ENCODE data around the gene SYCP2L. TPM values are rescaled to one million over a fixed set of nuclear protein-coding genes. Genes with fewer than 3 reads are reported as not detected.
"Not testable (repeated sequence)": the region's sequence is repeated elsewhere in the genome, so short reads cannot be mapped to it uniquely, and the experiment has no call there.

SYCP2L gene
- total RNA-seq, 1 donor from 2014 or later = 0.26 TPM

DNA sequence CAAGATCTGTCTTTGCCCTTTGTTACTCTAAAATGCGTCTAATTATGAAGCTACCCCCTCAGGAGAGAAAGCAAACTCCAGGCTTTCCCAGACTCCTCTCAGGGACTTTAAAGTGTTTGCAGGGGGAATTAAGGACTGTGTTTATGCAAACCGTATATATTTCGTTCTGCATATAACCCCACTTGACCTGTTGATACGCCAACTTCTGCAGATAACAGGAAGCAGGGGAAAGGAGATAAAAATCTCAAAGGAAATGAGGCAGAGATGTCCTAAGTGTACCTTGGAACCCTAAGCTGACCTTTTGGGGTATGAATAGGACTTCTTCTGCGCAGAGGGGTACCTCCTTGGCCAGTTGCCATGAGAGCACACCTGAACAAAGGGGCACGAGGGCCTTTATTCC lies 8.1 kb downstream of the SYCP2L start:
- TF ChIP-seq, protein P1, sequence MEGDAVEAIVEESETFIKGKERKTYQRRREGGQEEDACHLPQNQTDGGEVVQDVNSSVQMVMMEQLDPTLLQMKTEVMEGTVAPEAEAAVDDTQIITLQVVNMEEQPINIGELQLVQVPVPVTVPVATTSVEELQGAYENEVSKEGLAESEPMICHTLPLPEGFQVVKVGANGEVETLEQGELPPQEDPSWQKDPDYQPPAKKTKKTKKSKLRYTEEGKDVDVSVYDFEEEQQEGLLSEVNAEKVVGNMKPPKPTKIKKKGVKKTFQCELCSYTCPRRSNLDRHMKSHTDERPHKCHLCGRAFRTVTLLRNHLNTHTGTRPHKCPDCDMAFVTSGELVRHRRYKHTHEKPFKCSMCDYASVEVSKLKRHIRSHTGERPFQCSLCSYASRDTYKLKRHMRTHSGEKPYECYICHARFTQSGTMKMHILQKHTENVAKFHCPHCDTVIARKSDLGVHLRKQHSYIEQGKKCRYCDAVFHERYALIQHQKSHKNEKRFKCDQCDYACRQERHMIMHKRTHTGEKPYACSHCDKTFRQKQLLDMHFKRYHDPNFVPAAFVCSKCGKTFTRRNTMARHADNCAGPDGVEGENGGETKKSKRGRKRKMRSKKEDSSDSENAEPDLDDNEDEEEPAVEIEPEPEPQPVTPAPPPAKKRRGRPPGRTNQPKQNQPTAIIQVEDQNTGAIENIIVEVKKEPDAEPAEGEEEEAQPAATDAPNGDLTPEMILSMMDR (IDR thresholded peaks at IDR 0.05; ENCODE audit: insufficient read depth, low read length, severe bottlenecking) = no peak
- FAIRE-seq (no peak), DNase-seq (ENCODE audit: low read depth) (no peak)
- Histone ChIP-seq H3K36me3 (ENCODE audit: control insufficient read depth, insufficient read depth, low read length) (no peaks in the 10 kb centered on the region), H3K27me3 (ENCODE audit: control insufficient read depth, insufficient read depth, low read length) (no peaks in the 10 kb centered on the region), H3K4me3 (ENCODE audit: low read depth, low read length) (no peak overlapping the region)

DNA sequence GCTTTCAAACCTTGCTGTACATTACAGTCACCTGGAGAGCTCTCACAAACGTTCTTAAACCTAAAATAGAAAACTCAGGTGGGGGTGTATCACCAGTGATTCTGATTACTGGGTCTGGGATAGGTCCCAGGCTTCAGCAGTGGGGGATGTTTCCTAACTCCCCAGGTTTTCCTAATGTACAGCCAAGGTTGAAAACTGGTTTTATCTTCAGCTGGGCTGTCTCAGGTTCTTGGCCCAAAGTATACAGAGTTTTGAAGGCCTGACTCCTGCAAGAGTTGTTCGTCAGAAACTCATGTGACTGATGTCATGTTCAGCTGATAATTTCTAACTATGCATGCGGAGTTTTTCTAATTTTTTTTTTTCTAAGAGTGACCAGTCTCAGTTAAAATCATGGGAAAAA lies 9.8 kb downstream of the SYCP2L start:
- Histone ChIP-seq H3K27me3 (ENCODE audit: control insufficient read depth, insufficient read depth, low read length) (no peaks in the 10 kb centered on the region), H3K4me3 (ENCODE audit: low read depth, low read length) (no peak overlapping the region), H3K36me3 (ENCODE audit: control insufficient read depth, insufficient read depth, low read length) (no peaks in the 10 kb centered on the region)
- TF ChIP-seq, protein P1 (IDR thresholded peaks at IDR 0.05; ENCODE audit: insufficient read depth, low read length, severe bottlenecking) = no peak
- FAIRE-seq (no peak), DNase-seq (ENCODE audit: low read depth) (no peak)

DNA sequence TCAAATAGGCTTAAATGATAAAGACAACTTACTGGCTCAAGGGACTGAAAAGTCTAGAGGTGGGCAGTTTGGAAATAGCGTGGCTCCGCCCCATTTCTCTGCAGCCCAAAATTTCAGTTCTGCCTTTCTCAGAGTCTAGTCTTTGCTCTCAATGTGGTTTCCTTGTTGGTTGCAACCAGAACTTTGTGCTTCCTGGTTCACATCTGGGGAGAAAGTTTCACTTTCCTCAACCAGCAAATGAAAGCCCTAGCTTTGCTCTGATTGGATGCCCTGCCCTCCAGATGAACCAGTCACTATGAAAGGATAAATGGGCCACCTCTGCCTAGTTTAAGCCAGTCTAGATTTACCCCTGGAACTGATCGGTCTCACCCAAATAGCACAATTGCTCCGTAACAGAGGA lies 14.9 kb downstream of the SYCP2L start:
- FAIRE-seq = no peak
- DNase-seq (ENCODE audit: low read depth) = no peak
- no peaks in the 10 kb centered on the region for H3K27me3 ChIP-seq (ENCODE audit: control insufficient read depth, insufficient read depth, low read length)
- TF ChIP-seq, protein P1 (IDR thresholded peaks at IDR 0.05; ENCODE audit: insufficient read depth, low read length, severe bottlenecking) = no peak
- H3K36me3 ChIP-seq (ENCODE audit: control insufficient read depth, insufficient read depth, low read length) = no peaks in the 10 kb centered on the region
- H3K4me3 ChIP-seq (ENCODE audit: low read depth, low read length) = no peak overlapping the region

DNA sequence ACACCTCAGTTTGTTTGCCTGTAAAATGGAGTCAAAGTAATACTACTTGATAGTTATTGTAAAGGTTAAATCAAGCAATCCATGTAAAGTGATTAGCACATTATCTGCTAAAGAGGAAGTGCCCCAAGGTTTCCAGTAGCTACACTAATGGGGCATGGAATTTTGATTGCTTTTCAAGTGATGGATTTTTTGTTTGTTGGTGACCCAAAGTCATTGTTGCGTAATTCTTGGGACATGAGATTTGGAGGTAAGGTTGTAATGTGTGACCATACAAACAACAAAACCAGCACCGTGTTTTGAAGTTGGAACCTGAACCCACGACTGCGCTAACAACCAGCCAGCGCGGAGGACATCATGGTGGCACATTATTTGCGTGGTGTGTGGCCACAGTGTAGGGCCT lies 17.2 kb downstream of the SYCP2L start:
- FAIRE-seq (peak; percentile 55), DNase-seq (ENCODE audit: low read depth) (no peak)
- TF ChIP-seq, protein P1 (IDR thresholded peaks at IDR 0.05; ENCODE audit: insufficient read depth, low read length, severe bottlenecking) = no peak
- H3K27me3 ChIP-seq (ENCODE audit: control insufficient read depth, insufficient read depth, low read length) = no peaks in the 10 kb centered on the region
- H3K36me3 ChIP-seq (ENCODE audit: control insufficient read depth, insufficient read depth, low read length) = no peaks in the 10 kb centered on the region
- H3K4me3 ChIP-seq (ENCODE audit: low read depth, low read length) = no peak overlapping the region

DNA sequence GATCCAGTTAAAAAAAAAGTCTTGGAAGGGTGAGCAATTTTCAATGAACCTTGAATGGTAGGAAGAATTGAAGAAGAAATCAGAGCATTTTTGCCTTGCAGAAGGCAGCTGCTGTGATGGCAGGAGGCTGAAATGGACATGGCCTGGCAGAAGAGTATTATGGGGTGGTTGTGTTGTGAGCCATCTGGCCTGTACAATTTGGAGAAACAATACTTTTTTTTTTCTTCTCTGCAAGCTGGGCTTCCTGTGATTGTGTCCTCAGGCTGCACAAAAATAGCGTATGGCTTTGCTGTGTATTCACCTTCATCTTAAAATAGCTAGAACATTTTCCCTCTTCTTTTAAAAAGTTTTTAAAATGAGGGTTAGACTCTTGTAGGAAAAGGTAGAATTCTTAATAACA lies 21.4 kb downstream of the SYCP2L start:
- H3K4me3 ChIP-seq (ENCODE audit: low read depth, low read length) = no peak overlapping the region
- FAIRE-seq = no peak
- no peak for DNase-seq (ENCODE audit: low read depth)

DNA sequence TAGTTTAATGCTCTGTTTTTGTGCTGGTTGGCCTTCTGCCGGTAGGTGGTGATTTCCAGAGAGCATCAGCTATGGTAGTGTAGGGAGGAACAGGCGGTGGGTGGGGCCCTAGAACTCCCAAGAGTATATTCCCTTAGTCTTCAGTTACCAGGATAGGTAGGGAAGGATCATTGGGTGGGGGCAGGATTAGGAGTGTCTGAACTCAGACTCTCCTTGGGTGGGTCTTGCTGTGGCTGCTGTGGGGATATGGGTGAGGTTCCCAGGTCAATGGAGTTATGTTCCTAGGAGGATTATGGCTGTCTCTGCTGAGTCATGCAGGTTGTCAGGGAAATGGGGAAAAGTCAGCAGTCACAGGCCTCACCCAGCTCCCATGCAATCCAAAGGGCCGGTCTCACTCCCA lies 32.7 kb downstream of the SYCP2L start:
- H3K36me3 ChIP-seq (ENCODE audit: control insufficient read depth, insufficient read depth, low read length); FAIRE-seq; H3K27me3 ChIP-seq (ENCODE audit: control insufficient read depth, insufficient read depth, low read length); H3K4me3 ChIP-seq (ENCODE audit: low read depth, low read length); DNase-seq (ENCODE audit: low read depth): not testable (repeated sequence)

More for the DNA sequence above, 21.4 kb downstream of the SYCP2L start:
- Histone ChIP-seq H3K36me3 (ENCODE audit: control insufficient read depth, insufficient read depth, low read length) (no peaks in the 10 kb centered on the region), H3K27me3 (ENCODE audit: control insufficient read depth, insufficient read depth, low read length) (no peaks in the 10 kb centered on the region)
- TF ChIP-seq, protein P1 (IDR thresholded peaks at IDR 0.05; ENCODE audit: insufficient read depth, low read length, severe bottlenecking) = no peak

Data from bronchial epithelial cell (primary cell).